Motor neuron (in vitro differentiated cells): ENCODE measurements around the gene ZBTB11. TPM values are rescaled to one million over a fixed set of nuclear protein-coding genes. Genes with fewer than 3 reads are reported as not detected.
"Not testable (repeated sequence)": the region's sequence is repeated elsewhere in the genome, so short reads cannot be mapped to it uniquely, and the experiment has no call there.

Experiments
- ATAC-seq, 8 experiments: fragments of 200-7000 bp; cut with Tn5 transposase; replicated peaks in 6 of 8; 2 replicates each; pipeline ENCODE4 v1.8.0; 2021; ENCODE audit warnings: mild to moderate bottlenecking in 8 of 8, moderate library complexity in 8 of 8
- H3K27ac ChIP-seq, 2 donors: fragments of 250-450 bp; sonication (Bioruptor Pico); 2 replicates each; pipeline ENCODE4 v1.9.0; 2021; ENCODE audit warnings: antibody characterized with exemption in 2 of 2, mild to moderate bottlenecking in 2 of 2, moderate library complexity in 1 of 2
- H3K4me1 ChIP-seq, 2 donors: fragments of 250-450 bp; sonication (Bioruptor Pico); replicated peaks in 1 of 2; 2 replicates each; pipeline ENCODE4 v1.6.1; 2021; ENCODE audit warnings: antibody characterized with exemption in 2 of 2, mild to moderate bottlenecking in 2 of 2, moderate library complexity in 1 of 2
- H3K4me3 ChIP-seq, 5 donors: fragments of 250-450 bp; sonication (Bioruptor Pico); 2 replicates each; pipeline ENCODE4 v1.9.0; 2021; ENCODE audit warnings: antibody characterized with exemption in 5 of 5, mild to moderate bottlenecking in 5 of 5, moderate library complexity in 4 of 5
- WGBS, 10 experiments: fragments of 450-650 bp; shearing (Covaris generic); methylation state at CpG; one replicate each; pipeline ENCODE4 v1.0.0; 2022; 5-methylcytosine and 5-hydroxymethylcytosine counted together
- in situ Hi-C, 9 experiments: fragments of 400-800 bp; cut with MboI; loops; one replicate each; pipeline ENCODE4 v1.15.0; 2021; ENCODE audit warnings: low sequenced_read_pairs in 9 of 9, low pct_unique_long_range_greater_than_20kb in 2 of 9; ENCODE audit not compliant: unreplicated experiment in 9 of 9
- total RNA-seq, 8 experiments: library from RNA; unstranded; fragments of 300-600 nt; gene quantifications; 2 replicates each; pipeline versions ENCODE4 v1.2.3 to v1.2.4, GENCODE V29; 2022

Gene ZBTB11
- total RNA-seq, 8 experiments from 2014 or later, result 15.4 to 95.9 (median 21.7) TPM

- ATAC-seq, result peak in 3 of 8 experiments; percentile 18 to 52 (median 31)
- Histone ChIP-seq H3K27ac (no peak overlapping the region), H3K4me3 (no peak overlapping the region), H3K4me1 (no peaks in the 10 kb centered on the region)
- WGBS, 10 experiments, result 31 to 100% (median 78%) methylated on average over 1 to 3 of the region's 3 CpGs; no CpG with 5 or more reads in 2 of the 10 experiments
- in situ Hi-C loops, result no loop called here
Measured at GRCh38 chr3:101660714-101661113, 16.2 kb downstream of the ZBTB11 start.

DNA sequence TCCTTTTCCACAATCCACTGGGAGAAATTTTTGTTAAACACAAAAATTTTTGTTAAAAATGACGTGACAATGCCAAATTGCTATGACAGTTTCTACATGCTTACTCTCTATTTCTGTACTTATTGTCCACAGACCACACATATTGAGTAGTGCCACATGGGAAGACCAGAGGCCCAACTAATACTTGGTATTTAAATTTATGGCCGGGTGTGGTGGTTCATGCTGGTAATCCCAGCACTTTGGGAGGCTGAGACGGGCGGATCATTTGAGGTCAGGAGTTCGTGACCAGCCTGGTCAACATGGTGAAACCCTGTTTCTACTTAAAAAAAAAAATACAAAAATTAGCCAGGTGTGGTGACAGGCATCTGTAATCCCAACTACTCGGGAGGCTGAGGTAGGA, 20.3 kb downstream of the ZBTB11 start:
- H3K4me1 ChIP-seq, result no peaks in the 10 kb centered on the region
- peak in 3 of 8 experiments; percentile 67 to 81 (median 76) for ATAC-seq
- WGBS, 10 experiments, result 0 to 100% (median 94%) methylated on average over 1 to 4 of the region's 6 CpGs; no CpG with 5 or more reads in 1 of the 10 experiments
- H3K27ac ChIP-seq, result no peak overlapping the region
- H3K4me3 ChIP-seq, result no peak overlapping the region
- in situ Hi-C loops, result no loop called here

DNA sequence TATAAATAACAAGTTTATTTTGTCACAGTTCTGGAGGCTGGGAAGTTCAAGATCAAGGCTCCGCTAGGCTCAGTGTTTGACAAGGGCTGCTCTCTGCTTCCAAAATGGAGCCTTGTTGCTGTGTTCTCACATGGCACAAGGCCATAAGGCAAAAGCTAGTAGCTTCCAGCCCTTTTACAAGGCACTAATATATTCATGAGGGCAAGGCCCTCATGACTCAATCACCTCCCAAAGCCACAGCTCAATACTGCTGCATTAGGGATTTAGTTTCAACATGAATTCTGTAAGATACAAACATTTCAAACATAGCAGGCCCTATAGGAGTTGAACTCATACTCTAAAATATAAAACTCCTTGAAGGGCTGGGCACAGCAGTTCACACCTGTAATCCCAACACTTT, 30.2 kb downstream of the ZBTB11 start:
- 0 to 100% (median 92%) methylated on average over 1 of the region's 1 CpG; no CpG with 5 or more reads in 2 of the 10 experiments for WGBS, 10 experiments
- no peak overlapping the region for H3K27ac ChIP-seq
- ATAC-seq, result peak in 3 of 8 experiments; percentile 19 to 58 (median 56)

GRCh38 chr3:101643861-101644613, 32.9 kb downstream of the ZBTB11 start:
- ATAC-seq, result peak in 3 of 8 experiments; percentile 8 to 46 (median 30)
- H3K4me3 ChIP-seq, result no peak overlapping the region
- in situ Hi-C loops, result no loop called here
- 10 to 100% (median 89%) methylated on average over 1 to 5 of the region's 6 CpGs; no CpG with 5 or more reads in 1 of the 10 experiments for whole genome bisulfite sequencing, 10 experiments
- H3K27ac ChIP-seq, result no peak overlapping the region
- no peaks in the 10 kb centered on the region for H3K4me1 ChIP-seq

More for the DNA sequence above, 30.2 kb downstream of the ZBTB11 start:
- no peaks in the 10 kb centered on the region for H3K4me1 ChIP-seq
- in situ Hi-C loops, result no loop called here
- no peak overlapping the region for H3K4me3 ChIP-seq

GRCh38 chr3:101643009-101643844, 33.7 kb downstream of the ZBTB11 start:
- 80 to 100% (median 95%) methylated on average over 1 to 8 of the region's 8 CpGs; no CpG with 5 or more reads in 1 of the 10 experiments for WGBS, 10 experiments
- no peak for ATAC-seq
- in situ Hi-C loops, result no loop called here
- H3K27ac ChIP-seq, result no peak overlapping the region
- H3K4me1 ChIP-seq, result no peaks in the 10 kb centered on the region
- H3K4me3 ChIP-seq, result no peak overlapping the region

GRCh38 chr3:101642441-101642840, 34.5 kb downstream of the ZBTB11 start:
- WGBS, 10 experiments, result 63 to 100% (median 79%) methylated on average over 1 to 3 of the region's 3 CpGs; no CpG with 5 or more reads in 4 of the 10 experiments
- in situ Hi-C loops, result no loop called here
- Histone ChIP-seq H3K4me1 (no peaks in the 10 kb centered on the region), H3K27ac (no peak overlapping the region), H3K4me3 (no peak overlapping the region)
- ATAC-seq, result no peak

- H3K27ac ChIP-seq, in situ Hi-C loops, H3K4me3 ChIP-seq, H3K4me1 ChIP-seq, ATAC-seq: not testable (repeated sequence)
- 58 to 100% (median 83%) methylated on average over 1 to 11 of the region's 14 CpGs; no CpG with 5 or more reads in 2 of the 10 experiments for WGBS, 10 experiments
Measured at GRCh38 chr3:101641397-101642115, 35.4 kb downstream of the ZBTB11 start.

- Histone ChIP-seq H3K27ac (no peak overlapping the region), H3K4me3 (no peak overlapping the region), H3K4me1 (no peaks in the 10 kb centered on the region)
- WGBS, 10 experiments, result 70 to 100% (median 96%) methylated on average over 1 to 8 of the region's 10 CpGs; no CpG with 5 or more reads in 4 of the 10 experiments
- in situ Hi-C loops, result no loop called here
- no peak for ATAC-seq
Measured at GRCh38 chr3:101640256-101640655, 36.7 kb downstream of the ZBTB11 start.

- WGBS, 10 experiments, result 75 to 100% (median 82%) methylated on average over 2 to 16 of the region's 18 CpGs; no CpG with 5 or more reads in 2 of the 10 experiments
- H3K4me1 ChIP-seq, result no peaks in the 10 kb centered on the region
- no peak overlapping the region for H3K27ac ChIP-seq
- in situ Hi-C loops, result no loop called here
- H3K4me3 ChIP-seq, result no peak overlapping the region
- ATAC-seq, result no peak
Measured at GRCh38 chr3:101639280-101639963, 37.5 kb downstream of the ZBTB11 start.

DNA sequence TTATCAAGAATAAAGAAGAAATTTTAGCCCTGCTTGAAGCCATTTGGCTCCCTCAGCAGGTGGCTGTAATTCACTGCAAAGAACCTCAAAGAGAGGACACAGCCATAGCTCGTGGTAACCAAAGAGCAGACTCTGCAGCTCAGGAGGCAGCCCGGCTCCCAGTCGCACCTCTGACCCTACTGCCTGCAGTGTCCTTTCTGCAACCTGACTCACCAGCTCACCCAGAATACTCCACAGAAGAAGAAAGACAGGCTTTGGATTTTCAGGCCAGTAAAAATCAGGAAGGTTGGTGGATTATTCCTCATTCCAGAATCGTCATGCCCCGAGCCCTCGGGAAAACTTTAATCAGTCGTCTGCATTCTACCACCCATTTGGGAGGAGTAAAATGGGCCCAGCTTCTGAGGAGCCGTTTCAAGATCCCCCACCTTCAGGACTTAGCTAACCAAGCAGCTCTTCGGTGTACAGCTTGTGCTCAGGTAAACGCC, 38.6 kb downstream of the ZBTB11 start:
- 40 to 100% (median 81%) methylated on average over 1 to 9 of the region's 10 CpGs; no CpG with 5 or more reads in 2 of the 10 experiments for WGBS, 10 experiments
- in situ Hi-C loops, result no loop called here
- ATAC-seq, result peak in 2 of 8 experiments; percentile 21 to 24
- Histone ChIP-seq H3K4me1 (no peaks in the 10 kb centered on the region), H3K4me3 (no peak overlapping the region), H3K27ac (no peak overlapping the region)

DNA sequence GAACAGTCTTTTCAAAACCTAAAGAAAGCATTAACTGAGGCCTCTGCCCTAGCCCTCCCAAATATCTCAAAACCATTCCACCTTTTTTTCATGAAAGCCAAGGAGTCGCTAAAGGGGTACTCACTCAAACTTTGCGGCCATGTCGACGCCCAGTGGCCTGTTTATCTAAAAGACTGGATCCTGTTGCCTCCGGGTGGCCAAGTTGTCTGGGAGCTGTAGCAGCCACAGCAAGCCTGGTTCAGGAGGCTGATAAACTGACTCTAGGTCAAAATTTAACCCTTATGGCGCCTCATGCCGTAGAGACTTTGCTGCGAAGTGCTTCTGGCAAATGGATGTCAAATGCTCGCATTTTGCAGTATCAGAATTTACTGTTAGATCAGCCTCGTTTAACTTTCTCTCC, 39.5 kb downstream of the ZBTB11 start:
- Histone ChIP-seq H3K4me1 (no peaks in the 10 kb centered on the region), H3K4me3 (no peak overlapping the region), H3K27ac (no peak overlapping the region)
- in situ Hi-C loops, result no loop called here
- WGBS, 10 experiments, result 80 to 100% (median 94%) methylated on average over 2 to 8 of the region's 10 CpGs; no CpG with 5 or more reads in 2 of the 10 experiments
- no peak for ATAC-seq
